CD4-positive, alpha-beta T cell treated with Interleukin-12 subunit alpha and Interleukin-12 subunit beta, for 1 hour (primary cell): ENCODE data around the gene GH1.
"Not testable (repeated sequence)": the region's sequence is repeated elsewhere in the genome, so short reads cannot be mapped to it uniquely, and the experiment has no call there.

Experiments
- DNase-seq: peaks from one replicate; pipeline ENCODE4 v3.0.0-alpha.2; 2020

Gene GH1

DNA sequence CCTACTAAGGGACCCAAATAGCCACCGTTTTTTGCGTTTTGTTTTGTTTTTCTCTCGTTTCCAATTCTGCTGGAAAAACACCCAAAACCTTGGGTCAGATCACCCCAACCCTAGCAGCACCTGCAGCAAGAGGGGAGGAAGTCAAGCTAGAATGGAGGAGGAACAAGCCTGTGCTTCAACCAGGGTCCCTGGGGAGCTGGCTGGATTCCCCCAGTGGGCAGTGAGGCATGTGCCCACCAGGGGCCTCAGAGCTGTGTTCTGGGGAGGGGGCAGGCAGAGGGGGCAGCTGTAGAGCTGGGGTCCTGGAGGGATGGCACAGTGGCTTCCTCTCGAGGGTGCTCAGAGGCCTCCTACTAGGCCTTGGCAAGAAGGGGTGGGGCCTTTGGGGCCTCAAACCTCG lies 7.0 kb upstream of the GH1 start:
- no peak for DNase-seq

DNA sequence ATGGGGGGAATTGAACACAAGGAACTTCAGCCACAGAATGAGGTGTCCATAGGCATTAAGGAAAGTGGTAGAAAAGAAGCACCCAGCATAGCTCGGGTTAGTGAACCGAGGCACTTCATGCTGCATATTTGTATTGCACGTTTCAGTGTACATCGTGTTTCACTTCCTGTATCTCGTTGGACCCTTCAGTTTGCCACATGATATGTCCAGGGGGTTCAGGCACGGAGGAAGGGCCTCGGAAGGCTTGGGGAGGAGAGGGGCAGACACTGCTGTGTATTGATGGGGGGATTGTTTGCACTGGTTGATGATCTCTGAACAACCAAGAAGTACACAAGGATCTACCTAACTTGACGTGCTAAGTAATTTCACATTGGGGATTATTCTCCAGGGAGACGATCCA lies 3.8 kb upstream of the GH1 start:
- not testable (repeated sequence) for DNase-seq

DNA sequence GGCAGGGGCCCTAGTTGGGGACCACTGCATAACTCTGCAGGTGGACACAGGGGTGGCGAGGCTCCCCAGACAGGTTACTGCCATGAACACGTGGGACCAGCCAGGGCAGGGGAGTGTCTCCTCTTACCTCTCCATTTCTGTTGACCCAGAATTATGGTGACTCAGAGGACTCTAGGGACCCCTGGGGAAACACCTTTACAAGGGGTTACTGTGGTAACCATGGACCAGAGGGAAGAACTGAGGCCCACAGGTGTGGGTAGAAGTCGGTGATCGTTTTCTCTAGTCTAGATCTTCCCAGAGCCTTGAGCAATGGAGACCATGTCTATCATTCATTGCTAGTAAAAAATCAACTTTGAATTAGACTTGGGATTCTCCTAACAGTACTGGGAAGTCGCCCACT lies 2.1 kb upstream of the GH1 start:
- DNase-seq: not testable (repeated sequence)

DNA sequence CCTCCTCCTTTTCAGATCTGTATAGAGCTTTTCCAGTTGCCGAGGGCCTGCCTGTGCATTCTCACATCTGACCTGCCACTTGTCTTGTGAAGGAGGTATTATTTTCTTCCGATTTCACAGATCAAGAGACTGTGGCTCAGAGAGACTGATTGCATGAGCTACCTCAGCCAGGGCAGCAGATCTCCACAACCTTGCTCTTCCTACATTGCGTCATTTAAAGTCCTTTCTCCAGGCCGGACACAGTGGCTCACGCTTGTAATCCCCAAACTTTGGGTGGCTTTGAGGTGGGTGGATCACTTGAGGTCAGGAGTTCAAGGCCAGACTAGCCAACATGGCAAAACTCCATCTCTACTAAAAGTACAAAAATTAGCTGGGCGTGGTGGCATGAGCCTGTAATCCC lies 1.4 kb upstream of the GH1 start:
- DNase-seq: not testable (repeated sequence)

DNA sequence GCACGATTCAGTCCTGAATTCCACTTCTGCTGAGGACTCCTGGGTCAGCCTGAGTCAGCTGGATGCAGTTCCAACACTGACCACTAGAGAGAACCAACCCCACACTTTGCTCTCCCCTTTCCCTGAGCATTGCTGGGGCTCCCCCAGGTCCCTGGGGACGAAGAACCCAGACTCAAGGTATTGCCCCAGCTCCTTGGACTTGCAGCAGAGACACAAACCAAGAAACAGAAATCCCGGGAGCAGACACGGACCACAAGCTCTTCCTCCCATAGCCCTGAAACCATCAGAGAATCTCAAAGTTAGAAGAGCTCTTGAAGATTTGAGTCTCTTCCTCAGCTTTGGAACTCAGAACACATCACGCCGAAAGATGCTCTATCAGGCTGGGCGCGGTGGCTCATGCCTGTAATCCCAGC lies 678 bp upstream of the GH1 start:
- peak; percentile 85 for DNase-seq

DNA sequence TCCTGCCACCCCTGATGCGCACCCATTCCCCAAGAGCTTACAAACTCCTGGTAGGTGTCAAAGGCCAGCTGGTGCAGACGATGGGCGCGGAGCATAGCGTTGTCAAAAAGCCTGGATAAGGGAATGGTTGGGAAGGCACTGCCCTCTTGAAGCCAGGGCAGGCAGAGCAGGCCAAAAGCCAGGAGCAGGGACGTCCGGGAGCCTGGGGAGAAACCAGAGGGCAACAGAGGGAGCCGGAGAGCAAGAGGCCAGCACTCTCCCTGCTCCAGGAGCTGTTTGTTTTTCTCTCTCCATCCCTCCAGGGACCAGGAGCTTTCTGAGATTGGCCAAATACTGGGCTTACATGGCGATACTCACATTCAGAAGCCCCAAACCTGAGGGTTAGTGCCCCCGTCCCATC lies 334 bp downstream of the GH1 start:
- DNase-seq: no peak

DNA sequence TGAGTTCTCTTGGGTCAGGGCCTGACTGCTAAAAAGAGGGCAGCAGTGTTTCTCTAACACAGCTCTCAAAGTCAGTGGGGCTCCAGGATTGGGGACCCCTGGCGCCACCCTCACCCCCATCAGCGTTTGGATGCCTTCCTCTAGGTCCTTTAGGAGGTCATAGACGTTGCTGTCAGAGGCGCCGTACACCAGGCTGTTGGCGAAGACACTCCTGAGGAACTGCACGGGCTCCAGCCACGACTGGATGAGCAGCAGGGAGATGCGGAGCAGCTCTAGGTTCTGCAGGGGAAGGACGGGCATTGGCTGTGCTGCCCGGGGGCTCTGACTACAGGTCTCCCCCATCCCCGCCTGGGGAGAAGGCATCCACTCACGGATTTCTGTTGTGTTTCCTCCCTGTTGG lies 993 bp downstream of the GH1 start:
- DNase-seq: no peak

DNA sequence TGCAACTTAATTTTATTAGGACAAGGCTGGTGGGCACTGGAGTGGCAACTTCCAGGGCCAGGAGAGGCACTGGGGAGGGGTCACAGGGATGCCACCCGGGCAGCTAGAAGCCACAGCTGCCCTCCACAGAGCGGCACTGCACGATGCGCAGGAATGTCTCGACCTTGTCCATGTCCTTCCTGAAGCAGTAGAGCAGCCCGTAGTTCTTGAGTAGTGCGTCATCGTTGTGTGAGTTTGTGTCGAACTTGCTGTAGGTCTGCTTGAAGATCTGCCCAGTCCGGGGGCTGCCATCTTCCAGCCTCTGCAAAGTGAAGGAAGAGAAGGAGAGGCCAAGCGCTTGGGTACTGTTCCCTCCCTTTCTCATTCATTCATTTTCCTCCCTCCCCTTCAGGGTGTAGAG lies 1.4 kb downstream of the GH1 start:
- DNase-seq: not testable (repeated sequence)

DNA sequence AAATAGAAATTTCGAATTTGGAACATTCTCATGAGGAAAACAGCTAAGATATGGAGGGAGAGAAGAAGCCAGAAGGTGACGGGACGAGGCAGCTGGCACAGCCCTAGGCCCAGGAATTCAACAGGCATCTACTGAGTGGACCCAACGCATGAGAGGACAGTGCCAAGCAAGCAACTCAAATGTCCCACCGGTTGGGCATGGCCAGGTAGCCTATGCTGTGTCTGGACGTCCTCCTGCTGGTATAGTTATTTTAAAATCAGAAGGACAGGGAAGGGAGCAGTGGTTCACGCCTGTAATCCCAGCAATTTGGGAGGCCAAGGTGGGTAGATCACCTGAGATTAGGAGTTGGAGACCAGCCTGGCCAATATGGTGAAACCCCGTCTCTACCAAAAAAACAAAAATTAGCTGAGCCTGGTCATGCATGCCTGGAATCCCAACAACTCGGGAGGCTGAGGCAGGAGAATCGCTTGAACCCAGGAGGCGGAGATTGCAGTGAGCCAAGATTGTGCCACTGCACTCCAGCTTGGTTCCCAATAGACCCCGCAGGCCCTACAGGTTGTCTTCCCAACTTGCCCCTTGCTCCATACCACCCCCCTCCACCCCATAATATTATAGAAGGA lies 2.0 kb downstream of the GH1 start:
- no peak for DNase-seq

DNA sequence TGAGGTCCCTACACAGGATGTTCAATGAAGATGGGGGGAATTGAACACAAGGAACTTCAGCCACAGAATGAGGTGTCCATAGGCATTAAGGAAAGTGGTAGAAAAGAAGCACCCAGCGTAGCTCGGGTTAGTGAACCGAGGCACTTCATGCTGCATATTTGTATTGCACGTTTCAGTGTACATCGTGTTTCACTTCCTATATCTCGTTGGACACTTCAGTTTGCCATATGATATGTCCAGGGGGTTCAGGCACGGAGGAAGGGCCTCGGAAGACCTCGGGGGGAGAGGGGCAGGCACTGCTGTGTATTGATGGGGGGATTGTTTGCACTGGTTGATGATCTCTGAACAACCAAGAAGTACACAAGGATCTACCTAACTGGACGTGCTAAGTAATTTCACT lies 2.9 kb downstream of the GH1 start:
- not testable (repeated sequence) for DNase-seq

DNA sequence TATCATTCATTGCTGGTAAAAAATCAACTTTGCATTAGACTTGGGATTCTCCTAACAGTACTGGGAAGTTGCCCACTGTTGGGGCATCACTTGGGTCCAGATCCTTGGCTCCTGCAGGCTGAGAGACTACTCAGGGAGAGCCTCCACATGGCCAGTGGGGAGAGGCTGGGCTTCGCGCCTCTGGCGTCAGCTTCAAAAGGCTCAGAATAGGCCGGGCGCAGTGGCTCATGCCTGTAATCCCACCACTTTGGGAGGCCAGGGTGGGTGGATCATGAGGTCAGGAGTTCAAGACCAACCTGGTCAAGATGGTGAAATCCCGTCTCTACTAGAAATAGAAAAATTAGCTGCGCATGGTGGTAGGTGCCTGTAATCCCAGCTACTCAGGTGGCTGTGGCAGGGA lies 4.2 kb downstream of the GH1 start:
- DNase-seq: no peak

DNA sequence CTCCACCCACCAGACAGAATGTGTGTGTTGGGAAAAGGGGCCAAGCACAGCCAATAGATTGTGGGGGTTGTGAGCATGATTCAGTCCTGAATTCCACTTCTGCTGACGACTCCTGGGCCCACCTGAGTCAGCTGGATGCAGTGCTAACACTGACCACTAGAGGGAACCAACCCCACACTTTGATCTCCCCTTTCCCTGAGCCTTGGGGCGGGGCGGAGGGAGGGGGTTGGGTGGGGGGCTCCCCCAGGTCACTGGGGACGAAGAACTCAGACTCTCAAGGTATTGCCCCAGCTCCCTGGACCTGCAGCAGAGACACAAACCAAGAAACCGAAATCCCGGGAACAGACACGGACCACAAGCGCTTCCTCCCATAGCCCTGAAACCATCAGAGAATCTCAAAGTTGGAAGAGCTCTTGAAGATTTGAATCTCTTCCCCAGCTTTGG lies 7.0 kb downstream of the GH1 start:
- peak; percentile 68 for DNase-seq

DNA sequence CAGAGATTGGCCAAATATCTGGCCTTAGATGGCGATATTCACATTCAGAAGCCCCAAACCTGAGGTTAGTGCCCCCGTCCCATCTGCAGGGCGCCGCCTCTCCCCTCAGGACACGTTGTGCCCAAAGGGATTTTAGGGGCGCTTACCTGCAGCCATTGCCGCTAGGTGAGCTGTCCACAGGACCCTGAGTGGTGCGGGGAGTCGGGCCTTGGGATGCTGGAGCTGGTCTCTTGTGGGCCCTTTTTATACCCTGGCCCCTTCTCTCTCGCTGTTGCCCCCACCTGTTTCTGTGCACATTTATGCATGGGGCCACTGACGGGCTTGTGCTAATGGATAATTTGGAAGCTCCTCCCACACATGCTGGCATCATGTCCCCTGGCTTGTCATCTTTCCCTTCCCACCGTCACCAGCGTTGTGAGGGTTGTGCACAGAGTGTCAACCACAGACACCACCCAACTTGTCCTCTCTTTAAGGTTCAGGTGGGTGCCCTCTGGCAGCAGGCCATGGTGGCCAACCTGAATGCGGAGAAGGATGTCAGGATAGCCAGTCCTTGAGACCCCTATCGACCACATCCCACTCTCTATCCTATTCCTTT lies 7.5 kb downstream of the GH1 start, which contains the start of gene CSHL1:
Gene CSHL1 (minus strand): TSS at position 218 of the 595 bp plus-strand sequence. CDS start 62 bp downstream, at position 156.
- no peak for DNase-seq

DNA sequence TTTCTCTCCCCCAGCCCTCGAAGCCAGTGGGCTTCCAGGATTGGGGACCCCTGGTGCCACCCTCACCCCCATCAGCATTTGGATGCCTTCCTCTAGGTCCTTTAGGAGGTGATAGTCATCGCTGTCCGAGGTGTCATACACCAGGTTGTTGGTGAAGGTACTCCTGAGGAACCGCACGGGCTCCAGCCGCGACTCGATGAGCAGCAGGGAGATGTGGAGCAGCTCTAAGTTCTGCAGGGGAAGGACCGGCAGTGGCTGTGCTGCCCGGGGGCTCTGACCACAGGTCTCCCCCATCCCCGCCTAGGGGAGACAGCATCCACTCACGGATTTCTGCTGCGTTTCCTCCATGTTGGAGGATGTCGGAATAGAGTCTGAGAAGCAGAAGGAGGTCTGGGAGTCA lies 8.5 kb downstream of the GH1 start:
- no peak for DNase-seq

DNA sequence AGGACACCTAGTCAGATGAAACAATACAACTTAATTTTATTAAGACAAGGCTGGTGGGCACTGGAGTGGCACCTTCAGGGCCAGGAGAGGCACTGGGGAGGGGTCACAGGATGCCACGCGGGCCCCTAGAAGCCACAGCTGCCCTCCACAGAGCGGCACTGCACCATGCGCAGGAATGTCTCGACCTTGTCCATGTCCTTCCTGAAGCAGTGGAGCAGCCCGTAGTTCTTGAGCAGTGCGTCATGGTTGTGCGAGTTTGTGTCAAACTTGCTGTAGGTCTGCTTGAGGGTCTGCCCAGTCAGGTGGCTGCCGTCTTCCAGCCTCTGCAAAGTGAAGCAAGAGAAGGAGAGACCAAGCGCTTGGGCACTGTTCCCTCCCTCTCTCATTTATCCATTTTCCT lies 9.1 kb downstream of the GH1 start:
- DNase-seq: not testable (repeated sequence)

DNA sequence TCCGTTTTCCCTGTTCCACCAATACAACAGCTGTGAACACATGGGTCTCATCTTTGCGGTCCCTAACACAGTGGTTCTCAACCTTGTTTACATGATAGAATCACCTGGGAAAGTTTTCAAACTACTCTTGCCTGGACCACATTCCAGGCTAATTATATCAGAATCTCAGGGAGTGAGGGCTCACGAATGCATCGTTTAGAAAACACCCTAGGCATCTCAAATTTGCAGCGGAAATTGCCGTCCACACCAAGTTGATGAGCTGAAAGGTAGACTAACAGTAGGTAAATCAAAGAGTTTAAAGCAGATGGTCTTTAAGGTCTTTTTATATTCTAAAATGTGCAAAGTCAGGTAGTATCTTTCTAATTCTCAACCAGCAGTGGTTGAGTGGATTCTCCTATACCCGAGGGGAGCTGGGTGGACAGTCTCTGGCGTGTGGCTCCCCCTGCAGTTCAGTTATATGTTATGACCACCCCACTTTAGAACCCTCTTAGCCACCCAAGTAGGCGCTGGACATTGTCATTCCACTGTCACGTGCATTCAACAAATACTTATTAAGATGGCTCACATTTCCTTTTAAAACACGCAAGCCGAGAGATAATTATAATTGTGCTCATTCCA lies 11.4 kb downstream of the GH1 start:
- DNase-seq: not testable (repeated sequence)

DNA sequence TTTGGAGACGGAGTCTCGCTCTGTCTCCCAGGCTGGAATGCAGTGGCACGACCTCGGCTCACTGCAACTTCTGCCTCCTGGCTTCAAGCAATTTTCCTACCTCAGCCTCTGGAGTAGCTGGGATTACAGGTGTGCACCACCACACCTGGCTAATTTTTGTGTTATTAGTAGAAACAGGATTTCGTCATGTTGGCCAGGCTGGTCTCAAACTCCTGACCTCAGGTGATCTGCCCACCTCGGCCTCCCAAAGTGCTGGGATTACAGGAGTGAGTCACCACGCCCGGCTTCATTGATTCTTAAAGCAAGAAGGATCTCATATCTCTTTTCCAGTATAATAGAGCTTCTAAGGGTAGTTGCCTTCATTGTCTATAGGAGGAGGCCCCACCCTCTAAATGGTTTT lies 13.8 kb downstream of the GH1 start:
- not testable (repeated sequence) for DNase-seq

DNA sequence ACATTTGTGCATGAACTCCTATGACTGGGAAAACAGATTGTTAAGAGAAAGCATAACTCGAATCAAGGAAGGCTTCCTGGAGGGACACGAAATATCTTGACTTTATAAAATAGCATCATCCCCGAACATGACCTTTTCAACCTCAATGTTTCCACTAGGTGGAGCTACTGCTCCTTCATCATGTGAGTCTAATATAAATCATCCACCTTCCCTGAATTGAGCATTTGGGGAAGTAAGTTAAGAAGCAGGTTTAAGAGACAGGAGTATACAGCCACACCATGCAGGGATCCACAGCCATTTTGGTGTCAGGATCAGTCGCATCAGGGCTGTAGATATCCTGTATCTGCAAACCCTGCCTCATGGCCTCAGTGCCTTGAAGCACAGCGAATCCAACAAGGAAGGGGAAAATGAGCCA lies 14.8 kb downstream of the GH1 start:
- DNase-seq: peak; percentile 59

DNA sequence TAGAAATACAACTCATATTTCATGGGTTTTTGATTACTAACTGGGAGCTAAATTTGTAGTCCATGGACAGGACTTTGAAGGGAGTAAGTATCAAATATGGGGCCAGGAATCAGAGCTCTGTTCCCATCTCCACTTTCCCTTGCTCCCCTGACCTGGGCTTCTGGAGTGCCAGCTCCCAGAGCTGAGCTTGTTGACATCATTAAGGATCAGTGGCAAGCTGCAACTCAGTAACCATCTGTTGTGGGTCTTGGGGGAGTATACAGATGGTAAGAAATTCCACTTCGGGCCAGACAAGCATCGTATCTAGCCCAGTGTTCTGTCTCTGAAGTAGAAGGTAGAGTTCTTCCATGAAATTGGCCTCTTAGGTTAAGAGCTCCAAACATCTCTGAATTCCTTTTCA lies 16.7 kb downstream of the GH1 start:
- not testable (repeated sequence) for DNase-seq

DNA sequence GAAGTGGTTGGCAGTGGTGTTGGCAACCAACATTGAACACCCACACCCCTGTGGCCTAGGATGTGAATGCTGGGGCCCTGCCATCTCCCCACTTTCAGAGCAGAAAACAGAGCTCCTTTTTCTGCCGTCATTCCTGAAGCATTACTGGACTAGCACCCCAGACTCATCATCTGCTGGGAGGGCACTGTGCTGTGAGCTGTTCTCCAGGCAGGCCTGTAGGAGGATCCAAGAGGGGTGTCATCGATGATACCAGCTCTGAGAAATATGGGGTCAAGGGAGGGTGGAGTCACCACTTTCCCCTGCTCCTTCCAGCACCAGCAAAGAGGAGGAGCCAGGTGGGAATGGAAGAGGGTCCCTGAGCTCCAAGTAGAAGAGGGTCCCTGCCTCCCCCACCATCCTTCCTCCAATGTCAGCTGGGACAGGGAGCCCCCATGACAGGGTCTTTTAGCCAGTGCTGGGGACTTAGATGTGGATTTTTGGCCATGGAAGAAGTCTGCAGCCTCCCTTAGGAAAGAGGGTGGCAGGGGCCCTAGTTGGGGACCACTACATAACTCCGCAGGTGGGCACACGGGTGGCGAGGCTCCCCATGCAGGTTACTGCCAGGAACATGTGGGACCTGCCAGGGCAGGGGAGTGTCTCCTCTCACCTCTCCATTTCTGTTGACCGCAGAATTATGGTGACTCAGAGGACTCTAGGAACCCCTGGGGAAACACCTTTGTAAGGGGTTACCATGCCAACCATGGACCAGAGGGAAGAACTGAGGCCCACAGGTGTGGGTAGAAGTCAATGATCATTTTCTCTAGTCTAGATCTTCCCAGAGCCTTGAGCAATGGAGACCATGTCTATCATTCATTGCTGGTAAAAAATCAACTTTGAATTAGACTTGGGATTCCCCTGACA lies 19.5 kb downstream of the GH1 start:
- peak; percentile 45 for DNase-seq

DNA sequence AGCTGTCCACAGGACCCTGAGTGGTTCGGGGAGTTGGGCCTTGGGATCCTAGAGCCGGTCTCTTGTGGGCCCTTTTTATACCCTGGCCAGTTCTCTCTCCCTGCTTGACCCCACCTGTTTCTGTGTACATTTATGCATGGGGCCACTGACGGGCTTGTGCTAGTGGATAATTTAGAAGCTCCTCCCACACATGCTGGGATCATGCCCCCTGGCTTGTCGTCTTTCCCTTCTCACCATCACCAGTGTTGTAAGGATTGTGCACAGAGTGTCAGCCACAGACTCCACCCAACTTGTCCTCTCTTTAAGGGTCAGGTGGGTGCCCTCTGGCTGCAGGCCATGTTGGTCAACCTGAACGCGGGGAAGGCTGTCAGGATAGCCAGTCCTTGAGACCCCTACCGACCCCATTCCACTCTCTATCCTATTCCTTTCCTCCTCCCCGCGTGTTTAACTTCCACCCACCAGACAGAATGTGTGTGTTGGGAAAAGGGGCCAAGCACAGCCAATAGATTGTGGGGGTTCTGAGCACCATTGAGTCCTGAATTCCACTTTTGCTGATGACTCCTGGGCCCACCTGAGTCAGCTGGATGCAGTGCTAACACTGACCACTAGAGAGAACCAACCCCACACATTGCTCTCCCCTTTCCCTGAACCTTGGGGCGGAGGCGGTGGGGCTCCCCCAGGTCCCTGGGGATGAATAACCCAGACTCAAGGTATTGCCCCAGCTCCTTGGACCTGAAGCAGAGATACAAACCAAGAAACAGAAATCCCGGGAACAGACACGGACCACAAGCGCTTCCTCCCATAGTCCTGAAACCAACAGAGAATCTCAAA lies 21.9 kb downstream of the GH1 start, which contains the start of gene CSH1:
Gene CSH1 (minus strand): TSS at position 51 of the 831 bp plus-strand sequence. CDS start 63 bp downstream, outside the sequence.
- not testable (repeated sequence) for DNase-seq

DNA sequence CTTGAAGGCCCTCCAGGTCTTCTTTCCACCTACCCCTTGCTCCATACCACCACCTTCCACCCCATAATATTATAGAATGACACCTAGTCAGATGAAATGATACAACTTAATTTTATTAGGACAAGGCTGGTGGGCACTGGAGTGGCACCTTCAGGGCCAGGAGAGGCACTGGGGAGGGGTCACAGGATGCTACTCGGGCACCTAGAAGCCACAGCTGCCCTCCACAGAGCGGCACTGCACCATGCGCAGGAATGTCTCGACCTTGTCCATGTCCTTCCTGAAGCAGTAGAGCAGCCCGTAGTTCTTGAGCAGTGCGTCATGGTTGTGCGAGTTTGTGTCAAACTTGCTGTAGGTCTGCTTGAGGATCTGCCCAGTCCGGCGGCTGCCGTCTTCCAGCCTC lies 23.8 kb downstream of the GH1 start:
- DNase-seq: not testable (repeated sequence)
